ENCODE results near the gene CTDNEP1.

CTDNEP1 gene

GRCh38 chr17:7292194-7292593 is 40.7 kb upstream of the CTDNEP1 start:
- no peak for TF ChIP-seq CTCF (IDR thresholded peaks at IDR 0.05)

DNA sequence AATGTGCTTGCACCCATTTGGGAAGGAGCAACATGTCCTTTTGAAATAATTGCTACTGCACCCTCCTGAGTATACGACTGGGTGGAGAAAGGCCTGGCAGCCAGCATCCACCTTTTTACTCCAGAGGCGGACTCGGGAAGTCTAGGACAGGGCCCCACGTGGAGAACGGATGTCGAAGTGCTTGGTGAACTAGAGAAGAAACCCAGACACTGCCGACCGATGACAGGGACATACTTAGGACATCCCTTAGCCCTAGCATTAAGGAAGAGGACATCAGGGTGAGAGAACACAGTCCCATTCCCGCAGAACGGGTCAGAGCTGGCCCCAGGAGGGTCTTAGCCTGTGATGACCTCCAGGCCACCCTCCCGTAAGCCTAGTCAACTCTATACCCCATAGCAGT is 39.2 kb upstream of the CTDNEP1 start:
- TF ChIP-seq CTCF (IDR thresholded peaks at IDR 0.05) = no peak

GRCh38 chr17:7290166-7290565 is 38.6 kb upstream of the CTDNEP1 start:
- TF ChIP-seq CTCF (IDR thresholded peaks at IDR 0.05) = no peak

- TF ChIP-seq CTCF (IDR thresholded peaks at IDR 0.05) = no peak
Measured at GRCh38 chr17:7289256-7290032, 37.9 kb upstream of the CTDNEP1 start.

GRCh38 chr17:7285679-7286078 is 34.1 kb upstream of the CTDNEP1 start:
- TF ChIP-seq CTCF (IDR thresholded peaks at IDR 0.05) = no peak

DNA sequence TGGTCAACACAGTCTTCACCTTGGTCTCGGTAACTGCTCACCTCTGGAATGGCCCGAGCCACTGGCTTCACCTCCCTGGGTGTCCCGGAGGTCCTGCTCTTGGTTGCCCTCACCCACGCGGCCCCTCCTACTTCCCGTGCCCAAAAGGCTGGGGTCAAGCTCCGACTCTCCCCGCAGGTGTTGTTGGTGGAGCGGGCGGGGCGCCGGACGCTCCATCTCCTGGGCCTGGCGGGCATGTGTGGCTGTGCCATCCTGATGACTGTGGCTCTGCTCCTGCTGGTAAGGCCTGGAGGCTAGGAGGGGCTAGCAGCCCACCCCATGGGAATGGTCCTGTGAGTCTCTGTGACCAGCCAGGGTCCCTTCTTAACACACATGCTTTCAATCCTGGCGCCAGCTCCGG is 33.4 kb upstream of the CTDNEP1 start:
- no peak for TF ChIP-seq CTCF (IDR thresholded peaks at IDR 0.05)

GRCh38 chr17:7283471-7284216 is 32.1 kb upstream of the CTDNEP1 start:
- no peak for TF ChIP-seq CTCF (IDR thresholded peaks at IDR 0.05)

Data from LNCAP (cell line).